ENCODE results near the gene SP100.
"Not testable (repeated sequence)": the region's sequence is repeated elsewhere in the genome, so short reads cannot be mapped to it uniquely, and the experiment has no call there.

The SP100 gene

DNA sequence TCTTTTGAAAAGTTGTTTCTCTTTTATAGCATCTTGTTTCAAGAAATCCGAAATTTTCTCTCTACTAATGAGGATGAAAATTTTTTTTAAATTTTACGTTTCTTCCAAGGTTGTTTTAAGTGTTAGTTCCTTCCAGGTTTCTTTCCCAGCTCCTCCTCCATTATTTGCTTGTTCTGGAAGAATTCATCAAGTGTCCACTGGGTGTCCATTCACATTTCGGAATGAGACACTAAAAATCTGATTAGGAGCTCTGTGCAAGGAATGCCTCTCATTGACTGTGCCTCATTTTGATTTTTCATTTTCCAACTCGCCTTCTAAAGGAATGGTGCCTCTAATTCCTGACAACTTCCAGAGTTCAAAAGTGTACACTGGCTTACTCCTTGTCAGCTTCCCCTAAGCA lies 6.1 kb downstream of the SP100 start:
- no peak for DNase-seq

DNA sequence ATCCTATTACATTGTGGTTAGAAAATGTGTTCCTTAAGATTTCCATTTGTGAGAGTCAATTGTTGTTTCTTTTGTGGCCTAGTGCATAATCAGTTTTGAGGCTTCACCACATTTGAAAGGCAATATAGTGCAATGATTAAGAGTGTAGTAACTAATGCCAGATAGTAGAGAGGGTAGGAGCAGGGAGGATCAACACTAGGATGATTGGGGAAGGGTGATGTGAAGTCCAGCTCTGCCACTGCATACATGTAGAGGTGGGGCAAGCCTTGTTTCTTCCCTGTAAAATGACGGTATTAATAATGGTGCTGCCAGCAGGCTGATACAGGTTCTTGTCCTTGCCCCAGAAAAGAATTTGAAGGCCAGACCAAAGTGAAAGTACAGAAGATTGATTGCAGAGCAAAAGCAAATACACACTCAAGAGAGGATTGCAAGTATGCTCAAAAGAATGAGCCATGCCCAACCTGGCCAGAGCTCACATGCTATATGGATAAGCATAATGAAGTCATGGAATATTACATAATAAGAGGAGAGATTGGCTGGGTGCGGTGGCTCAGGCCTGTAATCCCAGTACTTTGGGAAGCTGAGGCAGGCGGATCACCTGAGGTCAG lies 8.0 kb downstream of the SP100 start:
- DNase-seq, result no peak

- no peak for DNase-seq
Observed at GRCh38 chr2:230425377-230425776, 9.4 kb downstream of the SP100 start.

DNA sequence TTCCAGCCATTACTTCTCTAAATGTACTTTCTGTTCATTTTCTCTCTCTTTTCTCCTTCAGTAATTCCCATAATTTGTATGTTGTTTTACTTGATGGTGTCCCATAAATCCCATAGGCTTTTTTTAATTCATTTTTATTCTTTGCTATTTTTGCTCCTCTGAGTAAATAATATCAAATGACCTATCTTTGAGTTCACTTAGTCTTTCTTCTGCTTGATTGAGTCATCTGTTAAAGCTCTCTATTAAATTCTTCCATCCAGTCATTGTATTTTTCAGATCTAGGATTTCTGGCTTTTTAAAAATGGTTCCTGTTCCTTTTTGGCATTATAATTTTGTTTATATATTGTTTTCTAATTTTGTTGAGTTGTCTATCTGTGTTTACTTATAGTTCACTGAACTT lies 13.5 kb downstream of the SP100 start:
- no peak for DNase-seq

DNA sequence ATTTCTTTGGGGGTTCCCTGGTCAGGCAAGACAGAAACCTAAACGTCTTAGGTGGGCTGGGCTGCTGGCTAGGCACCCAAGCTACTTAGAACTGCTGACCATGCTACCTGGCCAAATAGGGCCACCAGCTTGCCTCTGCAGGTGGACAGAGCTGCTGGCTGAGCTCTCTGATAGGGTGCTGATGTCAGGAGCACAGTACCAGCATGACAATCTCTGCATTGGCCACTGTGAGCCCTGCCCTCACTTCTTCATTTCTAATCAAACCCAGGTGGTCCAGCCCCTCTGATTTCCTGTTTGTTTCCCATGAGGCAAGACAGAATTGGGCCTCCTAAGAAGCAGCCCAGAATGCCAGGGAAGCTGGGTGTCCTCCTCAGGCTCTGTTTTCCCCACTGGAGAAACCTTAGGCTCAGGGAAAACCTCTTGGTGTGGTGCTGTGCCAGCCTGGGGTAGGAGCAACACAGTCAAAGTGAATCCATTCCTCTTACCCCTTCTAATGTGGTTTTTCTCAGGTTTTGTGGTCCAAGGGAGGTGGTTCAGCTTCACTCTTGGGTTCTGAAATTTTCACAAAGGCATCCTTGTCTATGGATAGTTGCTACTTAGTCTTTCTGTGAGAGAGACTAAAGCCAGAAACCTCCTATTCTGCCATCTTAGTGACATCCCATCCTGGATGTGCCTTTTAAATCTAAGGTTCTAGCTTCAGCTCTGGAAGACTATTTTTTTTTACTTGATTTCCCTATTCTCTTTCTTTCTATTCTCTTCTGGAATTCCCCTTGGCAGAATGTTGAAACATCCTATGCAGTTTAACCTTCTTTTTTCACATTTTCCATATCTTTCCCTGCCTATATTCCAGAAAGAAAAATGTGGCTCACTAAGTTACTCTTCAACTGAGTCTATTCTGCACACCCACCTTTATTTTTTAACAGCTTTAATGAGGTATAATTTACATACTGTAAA lies 15.2 kb downstream of the SP100 start:
- DNase-seq, result no peak

DNA sequence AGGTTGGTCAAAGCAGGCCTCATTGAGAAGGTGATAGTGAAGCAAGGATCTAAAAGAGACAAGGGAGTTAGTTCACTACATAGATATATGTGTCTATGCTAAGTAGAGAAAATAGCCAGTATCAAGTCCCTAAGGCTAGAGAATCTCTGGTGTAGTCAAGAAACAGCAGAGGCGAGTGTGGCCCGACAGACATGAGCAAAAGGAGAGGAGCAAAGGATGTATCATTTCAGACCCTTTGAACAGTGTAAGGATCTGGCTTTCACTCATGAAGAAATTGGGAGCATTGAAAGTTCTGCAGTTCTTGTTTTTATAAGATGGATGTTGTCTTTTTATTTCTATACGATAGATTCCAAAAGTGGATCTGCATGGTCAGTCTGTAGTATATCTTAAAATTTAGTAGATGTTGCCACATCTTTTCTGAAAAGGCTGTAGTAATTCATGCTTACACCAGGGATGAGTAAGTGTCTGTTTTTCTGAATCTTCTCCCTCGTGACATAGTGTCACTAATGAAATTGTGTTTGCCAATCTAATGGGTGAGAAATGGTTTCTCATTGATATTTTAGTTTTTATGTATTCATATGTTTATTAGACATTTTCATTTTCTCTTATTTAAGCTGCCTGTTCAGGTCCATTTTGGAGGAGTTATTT lies 18.8 kb downstream of the SP100 start:
- DNase-seq, result no peak

DNA sequence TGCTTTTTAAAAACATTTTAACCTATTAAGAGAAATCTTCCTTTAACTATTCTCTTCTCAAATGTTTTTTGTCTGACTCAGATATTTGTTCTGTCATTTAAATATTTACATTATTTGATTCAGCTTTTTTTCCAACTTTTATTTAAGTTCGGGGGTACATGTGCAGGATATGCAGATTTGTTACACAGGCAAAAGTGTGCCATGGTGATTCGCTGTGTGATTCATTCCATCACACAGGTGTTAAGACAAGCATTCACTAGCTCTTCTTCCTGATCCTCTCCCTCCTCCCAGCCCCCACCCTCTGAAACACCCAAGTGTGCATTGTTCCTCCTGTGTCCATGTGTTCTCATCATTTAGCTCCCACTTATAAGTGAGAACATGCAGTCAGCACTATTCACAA lies 19.4 kb downstream of the SP100 start:
- DNase-seq, result no peak

GRCh38 chr2:230439121-230439520 lies 23.1 kb downstream of the SP100 start:
- DNase-seq, result not testable (repeated sequence)

- DNase-seq, result no peak
Observed at GRCh38 chr2:230439590-230439989, 23.6 kb downstream of the SP100 start.

GRCh38 chr2:230441227-230441897 lies 25.4 kb downstream of the SP100 start:
- no peak for DNase-seq

DNA sequence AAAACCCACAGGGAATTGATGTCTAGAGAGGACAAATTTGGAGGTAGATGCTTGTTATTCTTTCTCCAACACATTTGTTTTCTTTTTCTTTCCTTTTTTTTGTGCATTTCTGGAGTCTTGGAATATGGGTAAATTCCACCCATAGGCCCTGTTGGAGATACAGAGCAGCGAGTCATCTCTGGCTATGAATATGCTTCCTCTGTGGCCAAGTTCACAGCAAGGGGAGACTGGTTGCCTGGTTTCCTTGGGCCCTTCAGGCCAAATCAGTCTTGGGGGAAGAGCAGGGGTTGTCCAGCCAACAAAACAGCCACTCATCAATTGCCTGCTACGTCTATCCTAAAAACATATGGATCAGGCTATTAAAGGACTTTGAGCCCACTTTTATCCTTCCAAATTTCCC lies 27.5 kb downstream of the SP100 start:
- DNase-seq, result peak; percentile 5

DNA sequence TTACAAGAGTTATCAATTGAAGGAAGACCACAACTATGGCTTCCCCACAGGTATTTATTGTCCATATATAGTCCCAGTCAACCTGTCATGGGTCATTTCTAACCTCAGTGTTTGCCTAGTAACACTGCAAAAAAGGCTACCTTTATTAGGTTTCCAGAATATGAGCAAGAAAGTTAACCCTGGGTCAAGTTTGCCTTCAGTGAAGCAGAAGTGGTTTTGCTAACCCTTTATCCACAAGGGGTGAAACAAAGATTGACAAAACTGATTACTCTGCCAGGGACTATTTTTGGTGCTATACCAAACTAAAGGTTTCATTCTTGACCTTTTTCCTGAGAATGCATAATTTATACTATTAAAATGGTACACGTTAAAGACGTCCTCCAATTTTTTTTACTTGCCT lies 28.8 kb downstream of the SP100 start:
- no peak for DNase-seq

- no peak for DNase-seq
Observed at GRCh38 chr2:230447036-230447435, 31.0 kb downstream of the SP100 start.

DNA sequence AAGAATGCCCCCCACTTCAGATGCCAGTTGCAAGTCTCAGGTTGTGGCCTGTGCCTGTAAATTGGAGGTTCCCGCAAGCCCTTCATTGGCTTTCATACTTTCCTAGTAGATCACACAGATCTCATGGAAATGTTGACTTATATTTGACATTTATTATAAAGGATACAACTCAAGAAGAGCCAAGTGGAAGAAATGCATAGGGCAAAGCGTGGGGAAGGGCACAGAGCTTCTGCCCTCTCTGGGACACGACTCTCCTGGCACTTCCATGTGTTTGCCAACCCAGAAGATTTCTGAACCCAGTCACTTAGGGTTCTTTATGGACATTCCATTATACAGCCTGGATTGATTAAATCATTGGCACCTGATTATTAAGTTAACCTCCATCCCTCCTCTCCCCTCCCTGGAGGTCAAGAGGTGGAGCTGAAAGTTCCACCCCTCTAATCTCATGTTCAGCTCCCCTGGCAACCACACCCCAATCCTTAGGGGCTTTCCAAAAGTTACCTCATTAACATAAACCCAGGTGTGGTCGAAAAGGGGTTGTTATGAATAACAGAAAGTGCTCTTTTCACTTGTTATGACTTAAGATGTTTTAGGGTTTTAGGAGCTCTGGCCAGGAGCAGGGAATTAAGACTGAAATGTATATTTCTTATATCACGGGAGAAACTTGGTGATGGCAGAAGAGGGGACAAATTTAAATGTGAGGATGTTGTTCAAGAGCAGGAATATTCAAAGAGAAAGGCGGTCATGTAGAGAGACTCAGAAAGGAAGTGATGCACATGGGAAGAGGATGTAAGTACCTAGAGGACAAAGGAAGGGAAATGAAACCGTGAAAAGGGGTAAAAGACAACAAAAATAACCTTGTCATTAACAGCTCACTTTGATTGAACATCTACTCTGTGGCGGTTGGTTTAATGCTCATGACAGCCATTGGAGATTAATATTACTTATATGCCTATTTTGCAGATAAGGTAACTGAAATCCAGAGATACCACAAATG lies 31.8 kb downstream of the SP100 start:
- no peak for DNase-seq

DNA sequence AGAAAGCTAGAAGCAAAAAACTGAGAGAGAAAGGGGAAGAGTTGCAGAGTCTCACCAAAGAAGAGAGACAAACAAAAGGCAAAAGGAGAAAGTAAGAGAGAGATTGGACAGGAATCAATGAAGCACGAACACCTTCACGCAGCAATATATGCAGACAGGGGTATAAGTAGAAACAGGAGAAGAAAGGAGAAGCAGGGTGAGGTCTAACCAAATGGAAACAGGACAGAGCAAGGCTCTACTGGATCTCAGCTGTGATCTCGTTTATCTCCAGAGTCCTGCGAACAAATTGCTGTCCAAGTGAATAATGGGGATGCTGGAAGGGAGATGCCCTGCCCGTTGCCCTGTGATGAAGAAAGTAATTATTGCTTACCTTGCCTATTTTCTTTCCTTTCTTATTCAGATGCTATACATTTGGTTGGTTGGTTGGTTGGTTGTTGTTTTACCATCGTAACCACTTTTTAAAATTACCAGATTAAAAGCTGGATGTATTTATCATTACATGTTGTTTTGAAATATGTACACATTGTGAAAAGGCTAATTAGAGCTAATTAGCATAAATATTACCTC lies 34.0 kb downstream of the SP100 start:
- no peak for DNase-seq

- no peak for DNase-seq
Observed at GRCh38 chr2:230453006-230453405, 37.0 kb downstream of the SP100 start.

- no peak for DNase-seq
Observed at GRCh38 chr2:230455005-230455684, 39.1 kb downstream of the SP100 start.

DNA sequence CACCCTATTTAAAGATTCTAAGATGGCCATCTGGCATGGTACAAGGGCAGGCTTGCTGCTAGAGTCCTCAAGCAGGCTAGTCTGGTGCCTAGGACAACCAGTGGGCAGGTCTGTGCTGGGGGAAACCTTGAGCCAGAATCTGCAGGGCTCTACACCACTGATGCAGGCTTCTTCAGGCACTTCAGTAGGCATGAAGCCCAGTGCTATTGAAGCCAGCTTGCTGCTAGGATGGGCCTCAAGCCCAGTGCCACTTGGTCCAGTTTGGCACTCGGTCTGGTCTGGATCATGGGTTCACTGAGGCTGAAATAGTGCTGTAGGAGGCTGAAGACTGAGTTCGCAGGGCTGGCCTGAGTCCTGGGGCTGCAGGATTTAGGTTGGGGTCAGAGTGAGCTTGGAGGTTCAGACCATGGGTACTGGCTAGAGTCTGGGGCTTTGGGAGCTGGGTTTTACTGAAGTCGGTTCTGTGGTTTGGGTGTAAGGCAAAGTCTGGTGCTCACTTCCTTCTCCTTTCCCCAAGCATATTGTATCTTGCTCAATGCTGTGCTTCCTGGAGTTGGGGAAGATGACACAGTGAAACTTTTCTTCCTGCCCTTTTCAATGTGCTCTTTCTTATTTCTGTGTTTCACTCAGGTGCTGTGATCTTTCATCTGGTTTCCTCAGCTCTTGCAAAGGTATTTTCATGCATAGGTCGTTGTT lies 41.2 kb downstream of the SP100 start:
- no peak for DNase-seq

- no peak for DNase-seq
Observed at GRCh38 chr2:230457793-230458192, 41.8 kb downstream of the SP100 start.

DNA sequence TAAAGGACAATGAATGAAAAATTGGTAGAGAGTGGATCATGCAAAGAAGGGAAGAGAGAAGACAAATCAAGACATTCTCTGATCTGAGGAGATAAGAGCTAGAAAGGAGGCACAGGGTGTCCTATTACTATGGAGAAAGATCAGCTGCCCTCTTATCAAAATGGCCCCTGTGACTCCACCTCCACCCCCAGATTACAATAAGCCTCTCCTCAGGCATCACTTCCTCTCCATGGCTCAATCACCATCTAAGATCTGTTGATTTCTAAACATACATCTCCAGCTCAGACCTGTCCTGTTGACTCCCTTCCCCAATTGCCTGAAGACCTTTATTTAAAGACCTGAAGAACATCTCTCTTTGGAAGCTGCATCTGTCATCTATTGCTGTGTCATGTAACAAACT lies 43.2 kb downstream of the SP100 start:
- no peak for DNase-seq

Measured in T1000 (cell line).